WTC11 (cell line): ENCODE results near the gene RNF151. TPM values are rescaled to one million over a fixed set of nuclear protein-coding genes. Genes with fewer than 3 reads are reported as not detected.

Experiments
- ATAC-seq: fragments of 200-7000 bp; cut with Tn5 transposase; 2 replicates; pipeline ENCODE4 v1.10.0; 2021; ENCODE audit warnings: mild to moderate bottlenecking, moderate library complexity
- CTCF ChIA-PET: fragments of 300-600 bp; sonication (Branson Sonifier 250); formaldehyde crosslinking; loops from one replicate; lab custom pipeline; 2021; ENCODE audit warnings: antibody characterized with exemption; lab: Charles Lee
- POLR2A ChIA-PET: fragments of 350-600 bp; sonication (Branson Sonifier 250); formaldehyde crosslinking; loops from one replicate; lab custom pipeline; 2021; ENCODE audit warnings: antibody characterized with exemption; lab: Charles Lee
- DNase-seq: peaks from one replicate; pipeline ENCODE4 v3.0.0; 2021; ENCODE audit warnings: low spot score
- H3K27ac Mint-ChIP-seq: 2 replicates; pipeline ENCODE4 v1.8.0; 2021; ENCODE audit warnings: mixed read lengths
- H3K27me3 Mint-ChIP-seq: 2 replicates; pipeline ENCODE4 v1.8.0; 2021; ENCODE audit warnings: low read depth, mild to moderate bottlenecking, moderate library complexity, mixed read lengths
- H3K36me3 Mint-ChIP-seq: 2 replicates; pipeline ENCODE4 v1.8.0; 2021; ENCODE audit warnings: mixed read lengths
- H3K4me1 Mint-ChIP-seq: 2 replicates; pipeline ENCODE4 v1.8.0; 2022; ENCODE audit warnings: mixed read lengths
- H3K4me3 Mint-ChIP-seq: 2 replicates; pipeline ENCODE4 v1.8.0; 2021; ENCODE audit warnings: mild to moderate bottlenecking, moderate library complexity, mixed read lengths
- H3K9me3 Mint-ChIP-seq: 2 replicates; pipeline ENCODE4 v1.8.0; 2021; ENCODE audit warnings: mixed read lengths
- ATF1 ChIP-seq: sonication (generic); formaldehyde crosslinking; IDR thresholded peaks from 2 replicates; pipeline ENCODE4 v1.8.1; 2023; ENCODE audit warnings: mild to moderate bottlenecking, moderate library complexity, missing genetic modification reagents
- ATF6 ChIP-seq: sonication (generic); formaldehyde crosslinking; IDR thresholded peaks from 2 replicates; pipeline ENCODE4 v1.8.1; 2023; ENCODE audit warnings: mild to moderate bottlenecking, missing genetic modification reagents
- CDX4 ChIP-seq: fragments of 250-450 bp; sonication (Bioruptor Pico); IDR thresholded peaks from 2 replicates; pipeline ENCODE4 v1.9.0; 2021; ENCODE audit warnings: moderate library complexity, mild to moderate bottlenecking, inconsistent platforms, borderline replicate concordance
- E2F4 ChIP-seq: sonication (generic); formaldehyde crosslinking; IDR thresholded peaks from 2 replicates; pipeline ENCODE4 v1.8.1; 2022; ENCODE audit warnings: low read depth, mild to moderate bottlenecking, moderate library complexity, missing genetic modification reagents, borderline replicate concordance
- ELF4 ChIP-seq: sonication (generic); formaldehyde crosslinking; IDR thresholded peaks from 2 replicates; pipeline ENCODE4 v1.8.1; 2022; ENCODE audit warnings: low read depth, mild to moderate bottlenecking, moderate library complexity, missing genetic modification reagents
- EMX1 ChIP-seq: fragments of 250-450 bp; sonication (Bioruptor Pico); IDR thresholded peaks from 2 replicates; pipeline ENCODE4 v1.8.0; 2021; ENCODE audit warnings: mild to moderate bottlenecking
- FOXK1 ChIP-seq: sonication (generic); formaldehyde crosslinking; IDR thresholded peaks from 2 replicates; pipeline ENCODE4 v1.8.0; 2022; ENCODE audit warnings: mild to moderate bottlenecking, moderate library complexity, missing genetic modification reagents
- FOXP4 ChIP-seq: sonication (generic); formaldehyde crosslinking; IDR thresholded peaks from 2 replicates; pipeline ENCODE4 v1.8.0; 2022; ENCODE audit warnings: mild to moderate bottlenecking, missing genetic modification reagents
- GABPB1 ChIP-seq: sonication (generic); formaldehyde crosslinking; IDR thresholded peaks from 2 replicates; pipeline ENCODE4 v1.8.1; 2023; ENCODE audit warnings: mild to moderate bottlenecking, missing genetic modification reagents
- GRHL2 ChIP-seq: fragments of 250-450 bp; sonication (Bioruptor Pico); IDR thresholded peaks from 2 replicates; pipeline ENCODE4 v1.8.0; 2022; ENCODE audit warnings: mild to moderate bottlenecking, moderate library complexity; ENCODE audit not compliant: insufficient replicate concordance, severe bottlenecking
- JUN ChIP-seq: sonication (generic); formaldehyde crosslinking; IDR thresholded peaks from 2 replicates; pipeline ENCODE4 v1.8.0; 2023; ENCODE audit warnings: mild to moderate bottlenecking, missing genetic modification reagents
- MXD4 ChIP-seq: fragments of 250-450 bp; sonication (Bioruptor Pico); IDR thresholded peaks from 2 replicates; pipeline ENCODE4 v1.8.0; 2021; ENCODE audit warnings: mild to moderate bottlenecking, moderate library complexity, borderline replicate concordance
- NFATC4 ChIP-seq: fragments of 250-450 bp; sonication (Bioruptor Pico); IDR thresholded peaks from 2 replicates; pipeline ENCODE4 v1.9.0; 2021; ENCODE audit warnings: mild to moderate bottlenecking
- NFYB ChIP-seq: sonication (generic); formaldehyde crosslinking; conservative IDR thresholded peaks from 2 replicates; pipeline ENCODE4 v1.8.0; 2022; ENCODE audit warnings: low read depth, missing genetic modification reagents
- NR1H2 ChIP-seq: sonication (generic); formaldehyde crosslinking; IDR thresholded peaks from 2 replicates; pipeline ENCODE4 v1.9.0; 2021; ENCODE audit warnings: mild to moderate bottlenecking, moderate library complexity, missing genetic modification reagents
- PRRX2 ChIP-seq: fragments of 250-450 bp; sonication (Bioruptor Pico); IDR thresholded peaks from 2 replicates; pipeline ENCODE4 v1.8.0; 2021; ENCODE audit warnings: mild to moderate bottlenecking
- RORB ChIP-seq: fragments of 250-450 bp; sonication (Bioruptor Pico); IDR thresholded peaks from 2 replicates; pipeline ENCODE4 v1.9.0; 2021; ENCODE audit warnings: mild to moderate bottlenecking
- SMAD3 ChIP-seq: sonication (generic); formaldehyde crosslinking; IDR thresholded peaks from 2 replicates; pipeline ENCODE4 v1.8.0; 2022; ENCODE audit warnings: missing genetic modification reagents, mild to moderate bottlenecking, borderline replicate concordance
- SMAD4 ChIP-seq: sonication (generic); formaldehyde crosslinking; IDR thresholded peaks from 2 replicates; pipeline ENCODE4 v1.8.0; 2022; ENCODE audit warnings: mild to moderate bottlenecking, missing genetic modification reagents
- USF1 ChIP-seq: sonication (generic); formaldehyde crosslinking; IDR thresholded peaks from 2 replicates; pipeline ENCODE4 v1.8.0; 2022; ENCODE audit warnings: mild to moderate bottlenecking, missing genetic modification reagents
- USF2 ChIP-seq: sonication (generic); formaldehyde crosslinking; IDR thresholded peaks from 2 replicates; pipeline ENCODE4 v1.8.1; 2023; ENCODE audit warnings: mild to moderate bottlenecking, missing genetic modification reagents, moderate library complexity
- ZBTB21 ChIP-seq: sonication (generic); formaldehyde crosslinking; IDR thresholded peaks from 2 replicates; pipeline ENCODE4 v1.8.1; 2023; ENCODE audit warnings: mild to moderate bottlenecking, missing genetic modification reagents, borderline replicate concordance
- ZBTB43 ChIP-seq: sonication (generic); formaldehyde crosslinking; IDR thresholded peaks from 2 replicates; pipeline ENCODE4 v1.8.1; 2023; ENCODE audit warnings: mild to moderate bottlenecking, missing genetic modification reagents
- ZMAT4 ChIP-seq: fragments of 250-450 bp; sonication (Bioruptor Pico); IDR thresholded peaks from 2 replicates; pipeline ENCODE4 v1.9.0; 2021; ENCODE audit warnings: mild to moderate bottlenecking
- ZNF121 ChIP-seq: sonication (generic); formaldehyde crosslinking; IDR thresholded peaks from 2 replicates; pipeline ENCODE4 v1.8.0; 2023; ENCODE audit warnings: missing genetic modification reagents
- ZNF263 ChIP-seq: sonication (generic); formaldehyde crosslinking; IDR thresholded peaks from 2 replicates; pipeline ENCODE4 v1.8.1; 2022; ENCODE audit warnings: low read depth, mild to moderate bottlenecking, moderate library complexity, missing genetic modification reagents
- total RNA-seq: library from RNA; stranded (reverse); gene quantifications from 3 replicates; pipeline ENCODE4 v1.2.3, GENCODE V29; 2021

Gene RNF151
- total RNA-seq, 1 experiment from 2014 or later, result 0.31 TPM

- ATAC-seq (peak; percentile 7), DNase-seq (peak; percentile 59)
- Mint-ChIP-seq H3K27ac (no peak overlapping the region), H3K36me3 (peaks cover 19% of the 10 kb centered on the region), H3K4me3 (no peak overlapping the region), H3K4me1 (peaks cover 39% of the 10 kb centered on the region), H3K27me3 (no peaks in the 10 kb centered on the region), H3K9me3 (no peaks in the 10 kb centered on the region)
- CTCF ChIA-PET, result interaction anchor here (0.9 to 3.9 kb wide), 7 partner anchors 9 to 141 kb away, joined by 3 to 82 read pairs (median 12); partner anchors contain the start of gene NPW
- POLR2A ChIA-PET, result interaction anchor here (3.0 kb wide), 1 partner anchor 13 kb away, joined by 13 read pairs; no protein-coding TSS in a partner anchor
- no peak for TF ChIP-seq ZNF263 (CRISPR knock-in tag)
- no peak for TF ChIP-seq JUN
- TF ChIP-seq USF2 (CRISPR knock-in tag), result no peak
- TF ChIP-seq FOXK1, result no peak
- no peak for TF ChIP-seq ATF6 (CRISPR knock-in tag)
- TF ChIP-seq ZBTB43 (CRISPR knock-in tag), result no peak
- TF ChIP-seq SMAD4, result no peak
- TF ChIP-seq SMAD3, result no peak
Measured at GRCh38 chr16:2005646-2006045, 39.0 kb downstream of the RNF151 start.

GRCh38 chr16:2006317-2006716 lies 39.7 kb downstream of the RNF151 start:
- ChIA-PET CTCF (interaction anchor here (0.6 to 3.9 kb wide), 6 partner anchors 8 to 140 kb away, joined by 3 to 82 read pairs (median 23); partner anchors contain the start of gene NPW), POLR2A (interaction anchor here (3.0 kb wide), 1 partner anchor 14 kb away, joined by 13 read pairs; no protein-coding TSS in a partner anchor)
- H3K4me3 Mint-ChIP-seq, result no peak overlapping the region; the same call in 1 of the 2 replicates
- H3K27ac Mint-ChIP-seq, result peak overlapping the region; percentile 89
- H3K36me3 Mint-ChIP-seq, result peaks cover 14% of the 10 kb centered on the region
- ATAC-seq (no peak), DNase-seq (no peak)
- peaks cover 39% of the 10 kb centered on the region for H3K4me1 Mint-ChIP-seq
- H3K9me3 Mint-ChIP-seq, result no peaks in the 10 kb centered on the region
- no peaks in the 10 kb centered on the region for H3K27me3 Mint-ChIP-seq
- TF ChIP-seq E2F4 (CRISPR knock-in tag) (no peak), ZBTB21 (CRISPR knock-in tag) (no peak), EMX1 (CRISPR knock-in tag) (no peak), USF1 (no peak), NR1H2 (no peak), CDX4 (no peak), GABPB1 (CRISPR knock-in tag) (no peak), NFYB (CRISPR knock-in tag) (no peak), NFATC4 (CRISPR knock-in tag) (no peak), GRHL2 (CRISPR knock-in tag) (no peak), RORB (CRISPR knock-in tag) (no peak), ATF1 (no peak), MXD4 (CRISPR knock-in tag) (no peak), FOXP4 (CRISPR knock-in tag) (no peak), PRRX2 (CRISPR knock-in tag) (no peak), ELF4 (no peak), ZNF121 (CRISPR knock-in tag) (no peak), ZMAT4 (CRISPR knock-in tag) (no peak)
